K562 (cell line): ENCODE data around the gene CEP20.

ENCODE experiments used
- BCL6 ChIP-seq: fragments of 250-450 bp; sonication (Bioruptor Pico); IDR thresholded peaks from 2 replicates; pipeline ENCODE4 v1.4.0; 2020
- EZH2 ChIP-seq: IDR thresholded peaks from 2 replicates; pipeline ENCODE4 v1.6.1; 2012; ENCODE audit warnings: low read depth, mild to moderate bottlenecking, inconsistent platforms, low read length, borderline replicate concordance
- IRF2 ChIP-seq: sonication (generic); formaldehyde crosslinking; IDR thresholded peaks from 2 replicates; pipeline ENCODE4 v1.8.1; 2022; ENCODE audit warnings: mild to moderate bottlenecking, missing genetic modification reagents
- JUN ChIP-seq, 2 experiments: sonication (generic) in 1 of 2; formaldehyde crosslinking in 1 of 2; IDR thresholded peaks; 2 replicates each; pipeline versions ENCODE4 v1.6.1 to v1.8.0; 2012 to 2022; ENCODE audit warnings: borderline replicate concordance in 2 of 2, mild to moderate bottlenecking in 2 of 2, improper control_type of control experiment in 1 of 2, low read depth in 1 of 2, low read length in 1 of 2, missing genetic modification reagents in 1 of 2
- JUND ChIP-seq, 2 experiments: IDR thresholded peaks; 2 replicates in 1 of 2; 3 replicates in 1 of 2; pipeline ENCODE4 v1.6.1; 2011; ENCODE audit warnings: borderline replicate concordance in 2 of 2, low read depth in 2 of 2, low read length in 2 of 2, improper control_type of control experiment in 1 of 2, missing biosample characterization in 1 of 2, missing genetic modification characterization in 1 of 2, missing genetic modification reagents in 1 of 2
- MAFK ChIP-seq: IDR thresholded peaks from 2 replicates; pipeline ENCODE4 v1.6.1; 2011; ENCODE audit warnings: low read length, improper control_type of control experiment
- NFRKB ChIP-seq: fragments of 450-650 bp; IDR thresholded peaks from 2 replicates; pipeline ENCODE4 v1.6.1; 2016; ENCODE audit warnings: low read depth
- NR3C1 ChIP-seq: sonication (generic); formaldehyde crosslinking; IDR thresholded peaks from 2 replicates; pipeline ENCODE4 v1.8.1; 2022; ENCODE audit warnings: missing genetic modification reagents
- TCFL5 ChIP-seq: fragments of 250-450 bp; sonication (Bioruptor Pico); conservative IDR thresholded peaks from 2 replicates; pipeline ENCODE4 v1.6.1; 2021; ENCODE audit warnings: mild to moderate bottlenecking, moderate library complexity, matching md5 sums
- YY1 ChIP-seq, 3 experiments: IDR thresholded peaks; 2 replicates each; pipeline ENCODE4 v1.6.1; 2011; ENCODE audit warnings: low read length in 2 of 3, mild to moderate bottlenecking in 2 of 3, moderate library complexity in 2 of 3, borderline replicate concordance in 1 of 3, control low read depth in 1 of 3, low read depth in 1 of 3; ENCODE audit not compliant: insufficient read depth in 3 of 3, insufficient replicate concordance in 2 of 3, control insufficient read depth in 1 of 3, insufficient read length in 1 of 3; ENCODE audit errors: extremely low read depth in 1 of 3
- ZC3H11A ChIP-seq: IDR thresholded peaks from 2 replicates; pipeline ENCODE4 v1.6.1; 2012; ENCODE audit warnings: low read depth, low read length, improper control_type of control experiment
- ZNF76 ChIP-seq: fragments of 250-450 bp; sonication (Bioruptor Pico); IDR thresholded peaks from 2 replicates; pipeline ENCODE4 v1.4.0; 2020; ENCODE audit warnings: mild to moderate bottlenecking, moderate library complexity, borderline replicate concordance

GRCh38 chr16:15899538-15900100 lies 11.2 kb upstream of the CEP20 start:
- TF ChIP-seq ZNF76 (CRISPR knock-in tag) = no peak
- TF ChIP-seq NR3C1 (CRISPR knock-in tag) = no peak
- TF ChIP-seq ZC3H11A = no peak
- TF ChIP-seq YY1 (IDR thresholded peaks at IDR 0.05; ENCODE audit: borderline replicate concordance in 1 of 3, control insufficient read depth in 1 of 3, extremely low read depth in 1 of 3, insufficient read depth in 3 of 3, insufficient read length in 1 of 3, insufficient replicate concordance in 2 of 3, low read depth in 1 of 3, low read length in 2 of 3) = no peak
- TF ChIP-seq NFRKB = no peak
- TF ChIP-seq JUND (IDR thresholded peaks at IDR 0.05; ENCODE audit: borderline replicate concordance, low read depth, low read length) = peak; percentile 96
- TF ChIP-seq JUND (tag; IDR thresholded peaks at IDR 0.05; ENCODE audit: borderline replicate concordance, low read depth, low read length) = peak; percentile 96
- TF ChIP-seq EZH2 = no peak
- no peak for TF ChIP-seq TCFL5 (CRISPR knock-in tag)
- TF ChIP-seq JUN (IDR thresholded peaks at IDR 0.05; ENCODE audit: borderline replicate concordance, low read depth, low read length) = peak; percentile 92
- no peak for TF ChIP-seq JUN (CRISPR knock-in tag; IDR thresholded peaks at IDR 0.05; ENCODE audit: borderline replicate concordance)
- TF ChIP-seq BCL6 (CRISPR knock-in tag) = no peak
- no peak for TF ChIP-seq IRF2
- no peak for TF ChIP-seq MAFK
